ENCODE results near the gene PSORS1C1. TPM values are rescaled to one million over a fixed set of nuclear protein-coding genes. Genes with fewer than 3 reads are reported as not detected.

PSORS1C1 gene
- polyA plus RNA-seq, 1 of the 3 experiments (the other 2 are of a cell fraction): 3.1 TPM

GRCh38 chr6:31125162-31125561 lies 10.6 kb downstream of the PSORS1C1 start:
- 65% methylated on average over 8 of the region's 8 CpGs for WGBS (ENCODE audit: low lambda C conversion rate)
- H3K4me1 ChIP-seq (ENCODE audit: control insufficient read depth in 1 of 2, insufficient read depth in 2 of 2, low read depth in 1 of 2, low read length in 1 of 2): peaks cover 2 to 8% of the 10 kb centered on the region in 2 experiments; a peak in 2 of 4 replicates
- ChIA-PET POLR2A (no interaction called here), CTCF (interaction anchor here (0.9 to 1.7 kb wide), 4 partner anchors 9 to 242 kb away, joined by 3 to 6 read pairs (median 4); no protein-coding TSS in a partner anchor)
- H3K4me3 ChIP-seq (ENCODE audit: low read depth in 2 of 2, low read length in 1 of 2): no peak overlapping the region
- no peak overlapping the region for H3K27ac ChIP-seq (ENCODE audit: low read depth in 2 of 2, low read length in 1 of 2)
- H3K36me3 ChIP-seq (replicated peaks in 1 of 2; ENCODE audit: control insufficient read depth in 1 of 2, insufficient read depth in 2 of 2, low read length in 1 of 2): no peaks in the 10 kb centered on the region
- H4K20me1 ChIP-seq (ENCODE audit: insufficient read depth): 0 out of 2 replicates have a peak, but pooled peaks cover 3% of the 10 kb centered on the region
- no peaks in the 10 kb centered on the region for H3K9me2 ChIP-seq
- TF ChIP-seq MAX (IDR thresholded peaks at IDR 0.05; ENCODE audit: low read depth) (no peak), NFIC (IDR thresholded peaks at IDR 0.05; ENCODE audit: borderline replicate concordance) (peak; percentile 19; the same call in 1 of the 2 replicates)
- H3K9me3 ChIP-seq: no peaks in the 10 kb centered on the region
- H3F3A ChIP-seq (replicated peaks; ENCODE audit: insufficient read depth): peaks cover 3% of the 10 kb centered on the region
- H3K4me2 ChIP-seq: peak overlapping the region; percentile 11; the same call in 1 of the 2 replicates
- H3K9ac ChIP-seq: no peak overlapping the region
- no peak overlapping the region for H2AFZ ChIP-seq (ENCODE audit: low read depth)
- H3K79me2 ChIP-seq (ENCODE audit: insufficient read depth): no peaks in the 10 kb centered on the region; the same call in 1 of the 2 replicates
- DNase-seq: no peak
- no peaks in the 10 kb centered on the region for H3K27me3 ChIP-seq (ENCODE audit: insufficient read depth)

- H3K4me1 ChIP-seq (ENCODE audit: control insufficient read depth in 1 of 2, insufficient read depth in 2 of 2, low read depth in 1 of 2, low read length in 1 of 2): peaks cover 2 to 8% of the 10 kb centered on the region in 2 experiments; a peak in 2 of 4 replicates
- no peaks in the 10 kb centered on the region for H3K36me3 ChIP-seq (replicated peaks in 1 of 2; ENCODE audit: control insufficient read depth in 1 of 2, insufficient read depth in 2 of 2, low read length in 1 of 2)
- H3K79me2 ChIP-seq (ENCODE audit: insufficient read depth): no peaks in the 10 kb centered on the region; the same call in 1 of the 2 replicates
- no peak for DNase-seq
- H3K9ac ChIP-seq: no peak overlapping the region
- CTCF ChIA-PET: interaction anchor here (1.6 to 3.8 kb wide), 3 partner anchors 12 to 241 kb away, joined by 3 to 13 read pairs (median 6); no protein-coding TSS in a partner anchor
- no peak overlapping the region for H2AFZ ChIP-seq (ENCODE audit: low read depth)
- H3K9me3 ChIP-seq: no peaks in the 10 kb centered on the region
- H3K4me2 ChIP-seq: no peak overlapping the region
- no peak overlapping the region for H3K27ac ChIP-seq (ENCODE audit: low read depth in 2 of 2, low read length in 1 of 2)
- 0 out of 2 replicates have a peak, but pooled peaks cover 3% of the 10 kb centered on the region for H4K20me1 ChIP-seq (ENCODE audit: insufficient read depth)
- peaks cover 3% of the 10 kb centered on the region for H3F3A ChIP-seq (replicated peaks; ENCODE audit: insufficient read depth)
- TF ChIP-seq PBX3 (IDR thresholded peaks at IDR 0.05) (no peak), NRF1 (IDR thresholded peaks at IDR 0.05; ENCODE audit: low read depth, low read length) (no peak), IRF3 (IDR thresholded peaks at IDR 0.05; ENCODE audit: low read depth, low read length) (no peak), REST (IDR thresholded peaks at IDR 0.05; ENCODE audit: low read depth, low read length) (no peak), TAF1 (IDR thresholded peaks at IDR 0.05; ENCODE audit: borderline replicate concordance, low read depth, low read length) (no peak), TCF12 (IDR thresholded peaks at IDR 0.05) (no peak), USF1 (IDR thresholded peaks at IDR 0.05; ENCODE audit: borderline replicate concordance, low read depth) (no peak), SIN3A (IDR thresholded peaks at IDR 0.05; ENCODE audit: borderline replicate concordance, low read depth, low read length) (no peak), NFIC (IDR thresholded peaks at IDR 0.05; ENCODE audit: borderline replicate concordance) (no peak), CHD2 (IDR thresholded peaks at IDR 0.05; ENCODE audit: low read length, partially characterized antibody) (no peak), RXRA (IDR thresholded peaks at IDR 0.05; ENCODE audit: borderline replicate concordance, low read depth) (no peak), USF2 (IDR thresholded peaks at IDR 0.05; ENCODE audit: borderline replicate concordance, low read depth, low read length) (no peak), EZH2phosphoT487 (IDR thresholded peaks at IDR 0.05; ENCODE audit: borderline replicate concordance, low read depth) (no peak), TEAD4 (IDR thresholded peaks at IDR 0.05; ENCODE audit: borderline replicate concordance, insufficient read depth) (no peak), ELF1 (IDR thresholded peaks at IDR 0.05) (no peak)
- H3K4me3 ChIP-seq (ENCODE audit: low read depth in 2 of 2, low read length in 1 of 2): no peak overlapping the region
- H3K27me3 ChIP-seq (ENCODE audit: insufficient read depth): no peaks in the 10 kb centered on the region
- H3K9me2 ChIP-seq: no peaks in the 10 kb centered on the region
- 43% methylated on average over 11 of the region's 12 CpGs for WGBS (ENCODE audit: low lambda C conversion rate)
- POLR2A ChIA-PET: no interaction called here
Observed at GRCh38 chr6:31125586-31126363, 11.2 kb downstream of the PSORS1C1 start.
